Ovary (tissue), 3 donors: ENCODE data around the gene EEF1A2.

Source experiments
- CTCF ChIP-seq, 3 donors: fragments of 450-650 bp in 2 of 3; fragments of 200-600 bp in 1 of 3; IDR thresholded peaks; one replicate each; pipeline versions ENCODE4 v1.5.1 to v1.8.0; 2016 to 2022; ENCODE audit warnings: antibody characterized with exemption in 3 of 3, mild to moderate bottlenecking in 1 of 3
- EP300 ChIP-seq: sonication (generic); formaldehyde crosslinking; IDR thresholded peaks from one replicate; pipeline ENCODE4 v1.6.1; 2017; ENCODE audit warnings: antibody characterized with exemption
- POLR2A ChIP-seq: fragments of 450-650 bp; IDR thresholded peaks from one replicate; pipeline ENCODE4 v1.6.1; 2017; ENCODE audit warnings: antibody characterized with exemption, mild to moderate bottlenecking, moderate library complexity
- donor health status: DM: no; HTN: no; CAD: no.

GRCh38 chr20:63449025-63449424, 49.9 kb downstream of the EEF1A2 start:
- TF ChIP-seq CTCF (IDR thresholded peaks at IDR 0.05), result no peak
- no peak for TF ChIP-seq POLR2A
- no peak for TF ChIP-seq EP300
